Measurements from ENCODE around the gene RAPGEF4. TPM values are rescaled to one million over a fixed set of nuclear protein-coding genes. Genes with fewer than 3 reads are reported as not detected.

RAPGEF4 gene
- total and polyA plus RNA-seq, 9 of the 15 experiments (the other 6 are each of a cell fraction or from before 2014, with no cell fraction given), result 0.04 to 0.33 (median 0.13) TPM; not detected in 6

- TF ChIP-seq MGA (IDR thresholded peaks at IDR 0.05), result no peak
- no peak for TF ChIP-seq BRD4 (IDR thresholded peaks at IDR 0.05)
- TF ChIP-seq ZNF785 (CRISPR knock-in tag; IDR thresholded peaks at IDR 0.05), result no peak
- TF ChIP-seq RAD21 (CRISPR knock-in tag; conservative IDR thresholded peaks at IDR 0.05 in 1 of 2, IDR thresholded peaks at IDR 0.05 in 1 of 2), result peak; percentile 82 to 92
- TF ChIP-seq SMC3 (conservative IDR thresholded peaks at IDR 0.05; ENCODE audit: insufficient read depth, low read depth, low read length), result peak; percentile 68; the same call in 1 of the 2 replicates
- no peak for TF ChIP-seq RREB1 (CRISPR knock-in tag; IDR thresholded peaks at IDR 0.05)
- TF ChIP-seq NR2C1 (IDR thresholded peaks at IDR 0.05), result no peak
- no peak for TF ChIP-seq NR2C1 (tag; IDR thresholded peaks at IDR 0.05)
- TF ChIP-seq ZNF79 (CRISPR knock-in tag; IDR thresholded peaks at IDR 0.05; ENCODE audit: low read depth), result no peak
- TF ChIP-seq LEF1 (IDR thresholded peaks at IDR 0.05), result no peak
- no peak for TF ChIP-seq ZNF324 (CRISPR knock-in tag; IDR thresholded peaks at IDR 0.05)
Measured at GRCh38 chr2:172806493-172806892, 70.8 kb downstream of the RAPGEF4 start (continued).

Measured in K562 (cell line).